GM18520 (cell line): Measurements from ENCODE around the gene USP3.

Experiments used
- ATAC-seq: cut with Tn5 transposase; IDR thresholded peaks from one replicate; pipeline ENCODE4 v1.9.1; 2021; ENCODE audit not compliant: unreplicated experiment

Gene USP3

GRCh38 chr15:63640146-63640545 lies 135.8 kb downstream of the USP3 start:
- ATAC-seq, result no peak
